SK-N-SH (cell line): ENCODE data around the gene ADM.

Experiments
- CTCF ChIP-seq: fragments of 200-600 bp; sonication (generic); IDR thresholded peaks from 2 replicates; pipeline ENCODE4 v1.6.1; 2017; ENCODE audit warnings: antibody characterized with exemption, mild to moderate bottlenecking, moderate library complexity
- ELF1 ChIP-seq: IDR thresholded peaks from 2 replicates; pipeline ENCODE4 v1.4.0; 2012
- TF ChIP-seq, protein P1 (sequence below): IDR thresholded peaks from 2 replicates; pipeline ENCODE4 v1.6.1; 2012; ENCODE audit warnings: mild to moderate bottlenecking, low read depth, low read length, moderate library complexity

DNA sequence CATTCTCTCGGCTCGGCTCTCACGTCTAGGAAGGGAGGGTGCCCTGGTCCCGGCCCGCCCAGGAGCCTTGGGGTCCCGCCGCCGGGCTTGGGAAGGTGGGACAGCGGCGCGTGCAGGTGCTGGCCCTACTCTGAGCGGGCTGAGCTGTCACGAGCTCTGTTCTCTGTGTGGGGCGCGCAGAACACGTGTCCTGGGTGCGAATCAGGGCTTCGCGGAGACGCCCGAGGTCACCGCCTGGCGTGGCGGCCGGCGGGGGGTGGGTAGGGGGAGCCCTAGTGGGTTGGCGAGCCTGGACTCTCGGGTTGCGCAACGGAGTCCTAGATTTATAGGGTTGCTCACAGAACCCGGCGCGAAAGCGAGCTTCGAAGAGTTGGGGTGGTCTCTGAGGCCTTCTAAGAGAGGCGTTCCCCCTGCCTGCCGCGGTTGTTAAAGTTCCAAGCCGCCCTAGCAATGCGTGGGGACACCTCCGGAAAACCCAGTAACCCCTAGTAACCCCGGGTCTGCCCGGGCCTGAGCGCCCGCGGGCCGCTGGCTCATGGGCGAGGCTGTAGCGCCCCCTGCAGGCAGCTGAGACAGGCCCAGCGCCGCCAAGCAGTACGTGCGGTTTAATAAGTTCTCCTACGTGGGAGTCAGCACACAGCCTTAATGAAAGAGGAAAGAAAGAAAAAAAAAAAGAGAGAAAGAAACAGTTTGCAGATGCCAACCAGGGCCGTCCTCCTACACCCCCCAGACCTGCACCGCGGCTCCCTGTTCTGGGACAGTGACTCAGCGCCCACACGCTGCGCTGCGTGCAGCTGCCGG lies 2.7 kb downstream of the ADM start:
- TF ChIP-seq, protein P1, sequence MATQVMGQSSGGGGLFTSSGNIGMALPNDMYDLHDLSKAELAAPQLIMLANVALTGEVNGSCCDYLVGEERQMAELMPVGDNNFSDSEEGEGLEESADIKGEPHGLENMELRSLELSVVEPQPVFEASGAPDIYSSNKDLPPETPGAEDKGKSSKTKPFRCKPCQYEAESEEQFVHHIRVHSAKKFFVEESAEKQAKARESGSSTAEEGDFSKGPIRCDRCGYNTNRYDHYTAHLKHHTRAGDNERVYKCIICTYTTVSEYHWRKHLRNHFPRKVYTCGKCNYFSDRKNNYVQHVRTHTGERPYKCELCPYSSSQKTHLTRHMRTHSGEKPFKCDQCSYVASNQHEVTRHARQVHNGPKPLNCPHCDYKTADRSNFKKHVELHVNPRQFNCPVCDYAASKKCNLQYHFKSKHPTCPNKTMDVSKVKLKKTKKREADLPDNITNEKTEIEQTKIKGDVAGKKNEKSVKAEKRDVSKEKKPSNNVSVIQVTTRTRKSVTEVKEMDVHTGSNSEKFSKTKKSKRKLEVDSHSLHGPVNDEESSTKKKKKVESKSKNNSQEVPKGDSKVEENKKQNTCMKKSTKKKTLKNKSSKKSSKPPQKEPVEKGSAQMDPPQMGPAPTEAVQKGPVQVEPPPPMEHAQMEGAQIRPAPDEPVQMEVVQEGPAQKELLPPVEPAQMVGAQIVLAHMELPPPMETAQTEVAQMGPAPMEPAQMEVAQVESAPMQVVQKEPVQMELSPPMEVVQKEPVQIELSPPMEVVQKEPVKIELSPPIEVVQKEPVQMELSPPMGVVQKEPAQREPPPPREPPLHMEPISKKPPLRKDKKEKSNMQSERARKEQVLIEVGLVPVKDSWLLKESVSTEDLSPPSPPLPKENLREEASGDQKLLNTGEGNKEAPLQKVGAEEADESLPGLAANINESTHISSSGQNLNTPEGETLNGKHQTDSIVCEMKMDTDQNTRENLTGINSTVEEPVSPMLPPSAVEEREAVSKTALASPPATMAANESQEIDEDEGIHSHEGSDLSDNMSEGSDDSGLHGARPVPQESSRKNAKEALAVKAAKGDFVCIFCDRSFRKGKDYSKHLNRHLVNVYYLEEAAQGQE = no peak
- TF ChIP-seq CTCF (peak; percentile 100), ELF1 (no peak)
